IPS DF 4.7 (cell line): ENCODE results near the gene BRI3BP.
"Not testable (repeated sequence)": the region's sequence is repeated elsewhere in the genome, so short reads cannot be mapped to it uniquely, and the experiment has no call there.

ENCODE experiments used
- DNase-seq: peaks from one replicate; pipeline ENCODE4 v3.0.0-alpha.2; 2013; ENCODE audit warnings: low spot score; ENCODE audit errors: extremely low read depth

BRI3BP gene

DNA sequence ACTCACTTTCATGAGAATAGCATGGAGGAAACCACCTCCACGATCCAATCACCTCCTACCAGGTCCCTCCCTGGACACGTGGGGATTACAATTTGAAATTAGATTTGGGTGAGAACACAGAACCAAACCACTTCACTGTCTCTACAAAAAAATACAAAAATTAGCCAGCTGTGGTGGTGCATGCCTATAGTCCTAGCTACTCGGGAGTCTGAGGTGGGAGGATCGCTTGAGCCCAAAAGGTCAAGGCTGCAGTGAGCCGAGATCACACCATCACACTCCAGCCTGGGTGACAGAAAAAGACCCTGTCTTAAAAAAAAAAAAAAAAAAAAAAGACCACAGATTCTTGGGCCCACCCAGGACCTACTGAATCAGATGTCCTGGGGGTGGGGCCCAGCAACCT lies 28.3 kb downstream of the BRI3BP start:
- no peak for DNase-seq

DNA sequence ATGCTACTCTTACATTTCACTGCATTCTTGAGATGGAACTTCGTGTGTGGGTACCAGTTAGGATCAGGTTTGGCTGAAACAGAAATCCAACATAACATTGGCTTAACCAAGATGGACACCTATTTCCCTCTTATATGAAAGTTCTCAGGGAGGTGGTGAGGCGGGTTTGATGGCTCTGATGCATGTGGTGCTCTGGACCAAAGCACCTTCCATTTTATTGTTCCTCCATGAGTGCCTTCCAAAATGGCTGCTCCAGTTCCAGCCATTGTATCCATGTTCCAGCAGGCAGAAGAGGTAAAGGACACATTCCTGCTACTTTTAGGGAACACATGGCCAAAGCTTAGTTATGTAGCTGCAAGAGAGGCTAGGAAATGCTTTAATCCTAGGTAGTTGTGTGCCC lies 29.6 kb downstream of the BRI3BP start:
- DNase-seq, result no peak

DNA sequence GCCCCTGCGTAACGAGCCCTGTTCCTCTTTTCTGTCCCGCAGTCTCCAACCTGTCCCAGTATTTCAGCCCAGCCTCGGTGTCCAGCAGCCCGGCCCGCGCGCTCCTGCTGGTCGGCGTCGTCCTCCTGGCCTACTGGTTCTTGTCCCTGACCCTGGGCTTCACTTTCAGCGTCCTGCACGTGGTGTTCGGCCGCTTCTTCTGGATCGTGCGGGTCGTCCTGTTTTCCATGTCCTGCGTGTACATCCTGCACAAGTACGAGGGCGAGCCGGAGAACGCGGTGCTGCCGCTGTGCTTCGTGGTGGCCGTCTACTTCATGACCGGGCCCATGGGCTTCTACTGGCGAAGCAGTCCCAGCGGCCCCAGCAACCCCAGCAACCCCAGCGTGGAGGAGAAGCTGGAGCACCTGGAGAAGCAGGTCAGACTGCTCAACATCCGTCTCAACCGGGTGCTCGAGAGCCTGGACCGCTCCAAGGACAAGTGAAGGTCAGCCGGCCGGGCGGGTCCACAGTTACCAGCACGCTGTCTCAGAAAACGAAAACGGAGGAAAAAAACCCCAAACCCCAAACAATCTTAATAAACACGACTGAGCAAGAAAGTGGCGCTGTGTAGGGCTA lies 31.6 kb downstream of the BRI3BP start:
- DNase-seq, result no peak

DNA sequence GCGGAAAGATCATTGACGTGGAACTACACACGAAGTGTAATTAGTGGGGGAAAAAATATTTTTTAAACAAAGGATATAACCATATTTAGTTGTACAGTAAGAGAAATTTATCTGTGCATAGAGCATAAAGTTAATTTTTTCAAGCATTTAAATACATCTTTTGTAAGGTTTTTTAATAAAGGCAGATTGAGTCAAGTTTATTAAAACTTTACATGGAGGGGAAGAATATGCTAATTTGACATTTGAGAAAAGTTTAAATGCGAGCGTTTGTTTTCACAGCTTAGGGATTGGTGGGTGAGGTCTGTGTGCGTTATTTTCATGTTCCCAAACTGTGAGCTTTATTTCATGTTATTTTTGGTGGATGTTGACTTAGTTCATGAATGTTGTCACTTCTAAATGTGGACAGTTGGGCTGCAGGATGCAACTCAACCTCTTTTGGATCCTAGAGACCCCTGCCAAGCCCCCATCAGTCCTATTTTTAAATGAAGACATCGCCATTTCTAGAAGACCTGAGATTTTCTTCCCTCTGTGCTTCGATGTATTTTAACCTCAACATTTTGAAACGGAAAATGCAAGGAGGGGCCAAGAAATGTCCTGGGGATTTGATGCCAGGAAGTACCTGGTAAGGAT lies 32.3 kb downstream of the BRI3BP start:
- no peak for DNase-seq

DNA sequence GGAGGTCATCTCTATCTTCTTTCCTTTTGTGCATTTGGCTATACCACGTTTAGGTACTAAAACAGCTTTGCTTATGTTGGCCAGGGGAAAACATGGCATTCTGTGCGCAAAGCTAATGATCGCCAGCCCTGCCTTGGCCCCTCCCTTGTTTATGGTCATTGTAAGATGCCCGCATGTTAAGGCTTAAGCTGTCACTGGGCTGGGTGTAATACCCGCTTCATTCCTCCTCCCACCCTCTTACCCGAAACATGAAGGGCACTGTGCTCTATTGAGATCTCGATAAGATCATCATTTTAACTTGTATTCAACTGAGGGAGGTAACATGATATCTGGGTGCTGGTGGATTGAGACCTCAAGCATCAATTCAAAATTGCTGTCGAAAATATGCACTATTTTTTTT lies 34.7 kb downstream of the BRI3BP start:
- DNase-seq, result no peak

DNA sequence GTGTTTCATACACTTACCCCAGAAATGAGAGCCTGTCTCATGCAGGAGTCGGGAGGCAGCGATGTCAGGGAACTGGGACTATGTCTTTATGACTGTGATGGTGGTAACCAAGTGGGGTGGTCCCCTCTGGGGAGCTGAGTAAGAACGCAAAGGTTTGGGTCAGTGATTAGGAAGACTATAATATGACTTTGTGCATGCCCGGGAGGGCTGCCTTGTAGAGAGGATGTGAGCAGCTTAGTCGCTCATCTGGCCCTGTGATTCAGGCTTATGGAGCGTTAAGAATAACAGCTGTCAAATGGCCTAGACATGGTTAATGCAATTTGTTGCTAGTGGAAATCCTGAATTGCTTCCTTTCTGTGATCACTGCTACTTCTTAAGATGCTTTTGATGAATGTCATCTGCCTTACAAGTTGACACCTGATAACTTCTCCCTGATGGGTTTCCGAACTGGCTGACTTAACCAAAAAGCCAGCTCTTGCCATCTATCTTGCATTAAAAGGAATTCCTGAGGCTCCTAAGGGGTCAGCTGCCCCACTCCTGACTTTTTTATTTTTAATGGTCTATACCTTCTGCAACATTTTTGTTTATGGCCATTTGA lies 36.4 kb downstream of the BRI3BP start:
- DNase-seq, result no peak

DNA sequence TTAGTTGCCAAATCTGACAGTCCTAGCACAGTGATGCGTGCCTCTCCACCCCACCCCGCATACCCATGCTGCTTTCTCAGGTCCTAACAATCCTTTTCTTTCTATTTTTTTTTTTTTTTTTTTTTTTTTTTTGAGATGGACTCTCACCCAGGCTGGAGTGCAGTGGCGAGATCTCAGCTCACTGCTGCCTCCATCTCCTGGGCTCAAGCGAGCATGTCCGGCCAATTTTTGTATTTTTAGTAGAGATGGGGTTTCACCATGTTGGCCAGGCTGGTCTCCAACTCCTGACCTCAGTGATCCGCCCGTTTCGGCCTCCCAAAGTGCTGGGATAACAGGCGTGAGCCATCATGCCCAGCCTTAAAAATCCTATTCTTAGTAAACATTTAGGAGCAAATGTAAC lies 38.0 kb downstream of the BRI3BP start:
- DNase-seq, result not testable (repeated sequence)

DNA sequence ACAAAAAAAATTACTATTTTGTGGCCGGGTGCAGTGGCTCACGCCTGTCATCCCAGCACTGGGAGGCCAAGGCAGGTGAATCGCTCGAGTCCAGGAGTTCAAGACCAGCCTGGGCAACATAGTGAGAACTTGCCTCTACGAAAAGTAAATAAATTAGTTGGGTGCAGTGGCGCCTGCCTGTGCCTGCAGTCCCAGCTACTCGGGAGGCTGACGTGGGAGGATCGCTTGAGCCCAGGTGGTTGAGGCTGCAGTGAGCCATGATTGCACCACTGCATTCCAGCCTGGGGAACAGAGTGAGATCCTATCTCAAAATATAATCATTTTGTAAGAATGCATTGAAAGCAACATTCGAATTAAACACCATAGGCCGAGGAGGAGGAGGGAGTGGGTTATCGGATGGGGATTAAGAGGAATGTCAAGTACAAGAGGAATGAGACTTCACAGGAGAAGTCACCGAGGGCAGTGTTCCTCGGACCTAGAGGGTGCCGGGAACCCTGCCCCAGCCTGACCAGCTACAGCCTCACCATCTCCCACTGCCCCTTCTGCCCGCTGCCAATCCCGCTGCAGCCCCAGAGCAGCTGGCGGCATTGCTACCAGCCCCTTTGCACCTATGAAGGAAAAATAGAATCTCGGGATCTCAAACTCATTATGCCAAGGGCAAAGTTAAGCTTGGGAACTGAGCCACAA lies 39.2 kb downstream of the BRI3BP start:
- no peak for DNase-seq

DNA sequence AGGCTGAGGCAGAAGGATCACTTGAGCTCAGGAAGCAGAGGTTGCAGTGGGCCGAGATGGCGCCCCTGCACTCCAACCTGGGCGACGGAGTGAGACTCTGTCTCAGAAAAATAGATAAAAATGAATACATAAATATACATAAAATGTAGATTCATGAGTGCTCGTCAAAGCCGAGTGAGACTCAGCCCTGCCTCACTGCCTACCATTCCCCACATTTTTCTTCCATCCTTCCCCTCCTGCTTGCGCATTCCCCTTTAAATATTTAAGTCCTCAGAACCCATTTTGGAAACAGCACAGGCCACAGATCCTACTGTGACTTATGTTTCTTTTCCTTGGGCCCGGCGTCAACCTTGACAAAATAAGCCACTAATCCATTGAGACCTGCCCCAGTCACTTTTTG lies 39.8 kb downstream of the BRI3BP start:
- DNase-seq, result no peak

DNA sequence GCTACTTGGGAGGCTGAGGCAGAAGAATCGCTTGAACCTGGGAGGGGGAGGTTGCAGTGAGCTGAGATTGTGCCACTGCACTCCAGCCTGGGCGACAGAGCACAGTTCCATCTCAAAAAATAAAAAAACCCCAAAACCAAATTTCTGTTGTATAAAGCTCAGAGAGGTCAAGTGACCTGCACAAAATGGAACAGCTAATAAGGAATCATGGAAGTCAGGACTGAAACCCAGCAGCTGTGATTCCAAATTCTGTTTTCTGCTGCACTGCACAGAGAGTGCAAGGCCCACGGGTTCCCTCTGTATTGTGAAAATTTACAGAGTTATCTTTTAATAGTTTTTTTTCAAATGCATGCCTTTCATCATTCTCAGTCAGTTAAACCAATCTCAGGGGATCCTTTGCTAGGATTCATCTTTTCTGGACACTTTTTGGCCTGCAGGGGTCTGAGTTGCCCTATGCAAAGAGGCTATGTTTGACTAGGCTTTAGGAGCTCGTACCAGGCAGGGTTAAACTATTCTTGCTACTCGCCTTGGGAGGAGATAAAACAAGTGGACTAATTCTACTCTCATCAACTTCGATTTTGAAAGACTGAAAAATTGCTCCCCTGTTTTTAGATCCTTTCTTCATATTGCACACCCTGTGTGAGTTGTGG lies 45.7 kb downstream of the BRI3BP start:
- no peak for DNase-seq

DNA sequence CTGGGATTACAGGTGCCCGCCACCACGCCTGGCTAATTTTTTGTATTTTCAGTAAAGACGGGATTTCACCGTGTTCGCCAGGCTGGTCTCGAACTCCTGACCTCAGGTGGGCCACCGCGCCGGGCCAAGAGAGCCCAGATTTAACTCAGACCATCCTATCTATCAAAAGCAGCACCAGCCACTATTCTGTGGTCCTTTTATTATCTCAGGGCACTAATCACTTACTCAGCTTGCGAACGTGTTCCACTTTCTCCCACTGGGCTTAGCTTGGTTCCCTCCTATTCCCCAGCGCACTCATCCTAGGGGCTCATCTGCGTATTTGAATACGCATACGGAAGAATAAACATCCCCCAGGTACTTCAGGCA lies 55.6 kb downstream of the BRI3BP start:
- no peak for DNase-seq

DNA sequence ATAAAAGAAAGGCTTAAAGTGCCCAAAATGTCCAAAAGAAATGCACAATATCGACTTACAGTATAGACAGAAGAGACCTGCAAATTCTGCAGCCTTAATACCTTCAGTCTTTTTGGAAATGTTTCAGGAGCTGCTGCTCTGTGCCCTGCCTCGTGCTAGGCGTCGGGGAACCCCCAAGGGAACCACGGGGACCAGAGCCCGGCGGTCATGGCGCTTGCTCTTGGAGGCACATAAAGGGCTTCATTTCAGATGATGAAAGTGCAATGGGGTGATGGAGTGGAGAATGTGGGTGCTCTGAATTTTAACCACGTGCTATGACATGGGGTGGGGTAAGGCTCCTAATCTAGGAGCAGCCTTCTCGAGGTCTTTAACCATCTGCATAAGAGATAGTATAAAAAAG lies 57.0 kb downstream of the BRI3BP start:
- DNase-seq, result no peak

DNA sequence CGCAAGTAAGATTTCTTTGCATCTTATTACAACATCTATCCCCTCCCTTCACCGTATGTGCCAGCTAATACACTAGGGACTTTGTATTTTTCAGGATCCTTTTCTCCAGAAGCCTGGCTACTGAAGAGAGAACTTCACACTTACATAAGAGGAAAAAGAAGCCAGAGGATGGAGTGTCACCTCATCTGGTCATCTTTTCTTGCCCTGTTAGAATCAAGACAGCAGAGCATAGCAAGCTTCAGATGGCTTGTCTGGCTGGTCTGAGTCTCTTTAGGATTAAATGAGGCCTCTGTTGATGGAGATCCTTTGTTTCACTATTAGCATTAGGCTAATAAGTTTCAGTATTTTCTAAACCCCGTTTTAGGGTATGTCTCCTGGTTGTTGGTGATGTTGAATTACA lies 57.4 kb downstream of the BRI3BP start:
- no peak for DNase-seq

DNA sequence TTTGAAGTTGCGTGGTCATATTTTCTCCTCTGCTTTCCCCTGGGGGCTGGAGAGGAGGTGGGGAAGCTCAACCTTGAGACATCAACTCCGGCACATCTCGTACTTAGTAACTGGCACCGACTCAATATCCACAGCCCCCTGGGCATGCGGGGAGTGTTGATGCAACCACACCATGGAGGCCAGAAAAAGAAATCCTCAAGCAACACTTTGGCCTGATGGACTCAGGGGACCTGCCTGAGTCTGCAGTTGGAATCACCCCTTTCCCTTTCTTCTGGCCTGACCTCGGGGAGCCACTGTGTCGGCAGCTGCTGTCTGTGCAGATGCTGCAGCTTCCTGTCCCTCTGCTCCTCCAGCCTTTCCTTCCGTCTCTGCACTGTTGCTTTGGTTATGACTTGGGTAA lies 60.4 kb downstream of the BRI3BP start:
- DNase-seq, result no peak

DNA sequence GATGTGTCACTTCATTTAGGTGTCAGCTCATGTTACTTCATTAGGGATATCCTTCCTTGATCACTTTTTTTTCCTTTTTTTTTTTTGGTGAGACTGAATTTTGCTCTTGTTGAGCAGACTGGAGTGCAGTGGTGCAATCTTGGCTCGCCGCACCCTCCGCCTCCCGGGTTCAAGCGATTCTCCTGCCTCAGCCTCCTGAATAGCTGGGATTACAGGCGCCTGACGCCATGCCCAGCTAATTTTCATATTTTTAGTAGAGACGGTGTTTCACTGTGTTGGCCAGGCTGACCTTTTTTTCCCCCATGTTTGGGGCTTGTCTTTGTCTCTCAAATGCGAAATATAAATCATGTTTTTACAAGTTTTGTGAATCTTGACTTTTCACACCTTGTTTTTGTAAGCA lies 62.1 kb downstream of the BRI3BP start:
- DNase-seq, result no peak

DNA sequence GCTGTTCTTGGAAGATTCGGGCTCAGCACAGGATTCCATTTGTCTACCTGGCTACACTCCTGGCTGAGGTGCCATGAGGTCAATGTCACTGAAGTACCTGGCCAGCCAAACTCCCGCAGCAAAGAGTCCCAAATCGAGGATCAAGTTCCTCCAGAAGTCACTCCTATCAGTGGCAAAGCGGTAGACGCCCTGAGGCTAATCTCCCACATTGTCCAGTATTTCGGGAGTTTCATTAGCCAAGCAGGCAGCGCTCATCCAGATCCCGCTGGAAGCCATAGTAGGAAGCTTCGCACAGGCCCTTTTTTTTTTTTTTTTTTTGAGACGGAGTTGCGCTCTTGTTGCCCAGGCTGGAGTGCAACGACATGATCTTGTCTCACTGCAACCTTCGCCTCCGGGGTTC lies 62.9 kb downstream of the BRI3BP start:
- DNase-seq, result no peak

DNA sequence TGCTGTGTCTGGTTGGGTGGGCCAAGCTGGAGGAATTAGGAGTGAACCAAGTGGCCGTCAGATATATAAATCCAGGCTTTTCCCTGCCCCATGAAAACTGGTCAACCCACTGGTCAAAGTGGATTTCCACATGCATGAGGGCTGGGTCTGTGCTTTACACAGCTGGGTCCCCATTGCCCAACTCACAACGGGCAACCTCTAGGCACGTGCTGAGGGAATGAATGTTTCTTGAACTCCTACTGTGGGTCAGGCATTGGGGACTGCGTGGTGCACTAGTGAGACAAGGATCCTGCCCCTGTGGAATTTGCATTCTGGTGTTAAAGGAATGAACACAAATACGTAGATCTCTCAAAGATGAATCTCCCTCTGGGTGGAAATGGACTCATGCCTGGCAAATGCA lies 64.3 kb downstream of the BRI3BP start:
- DNase-seq, result no peak

DNA sequence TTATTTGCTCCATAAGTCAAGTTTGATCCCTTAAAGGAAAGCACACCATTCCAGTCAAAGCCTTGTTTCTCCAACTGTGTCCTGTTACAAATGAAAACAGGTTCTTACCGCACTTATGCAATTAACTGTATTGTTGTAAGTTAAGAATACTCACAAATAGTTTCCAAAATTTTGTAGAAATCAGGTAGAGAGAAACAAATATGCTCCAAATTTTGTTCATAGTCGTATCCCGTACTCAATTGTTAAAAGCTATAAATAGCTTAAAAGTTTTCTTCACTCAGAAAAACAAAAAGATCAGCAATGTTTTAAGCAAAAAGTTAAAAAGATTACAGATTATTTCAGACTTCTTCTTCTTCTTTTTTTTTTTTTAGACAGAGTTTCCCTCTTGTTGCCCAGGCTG lies 67.8 kb downstream of the BRI3BP start:
- no peak for DNase-seq

DNA sequence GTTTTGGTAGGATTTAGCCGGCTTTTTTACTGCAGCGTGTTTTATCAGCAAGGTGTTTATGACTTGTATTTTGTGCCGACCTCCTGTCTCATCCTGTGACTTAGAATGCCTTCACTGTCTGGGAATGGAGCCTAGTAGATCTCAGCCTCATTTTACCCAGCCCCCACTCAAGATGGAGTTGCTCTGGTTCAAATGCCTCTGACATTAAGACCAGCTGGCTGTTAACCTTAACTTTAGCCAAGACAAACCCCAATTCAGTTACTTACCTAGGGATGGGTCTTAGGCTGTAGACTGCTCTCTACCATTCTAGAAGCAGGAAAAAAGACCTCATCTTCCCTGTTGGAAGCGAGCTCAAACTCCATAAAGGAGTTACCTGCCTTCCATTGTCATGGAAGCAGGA lies 70.1 kb downstream of the BRI3BP start:
- DNase-seq, result not testable (repeated sequence)

DNA sequence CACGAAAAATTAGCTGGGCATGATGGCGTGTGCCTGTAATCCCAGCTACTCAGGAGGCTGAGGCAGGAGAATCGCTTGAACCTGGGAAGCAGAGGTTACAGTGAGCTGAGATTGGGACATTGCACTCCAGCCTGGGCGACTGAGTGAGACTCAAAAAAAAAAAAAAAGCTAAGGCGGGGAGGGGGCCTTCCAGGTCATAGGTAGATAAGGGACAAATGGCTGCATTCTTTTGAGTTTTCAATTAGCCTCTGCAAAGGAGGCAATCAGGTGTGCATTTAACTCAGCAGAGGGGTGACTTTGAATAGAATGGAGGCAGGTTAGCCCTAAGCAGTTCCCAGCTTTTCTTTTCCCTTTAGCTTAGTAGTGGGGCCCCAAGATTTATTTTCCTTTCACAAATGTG lies 71.0 kb downstream of the BRI3BP start:
- DNase-seq, result no peak

DNA sequence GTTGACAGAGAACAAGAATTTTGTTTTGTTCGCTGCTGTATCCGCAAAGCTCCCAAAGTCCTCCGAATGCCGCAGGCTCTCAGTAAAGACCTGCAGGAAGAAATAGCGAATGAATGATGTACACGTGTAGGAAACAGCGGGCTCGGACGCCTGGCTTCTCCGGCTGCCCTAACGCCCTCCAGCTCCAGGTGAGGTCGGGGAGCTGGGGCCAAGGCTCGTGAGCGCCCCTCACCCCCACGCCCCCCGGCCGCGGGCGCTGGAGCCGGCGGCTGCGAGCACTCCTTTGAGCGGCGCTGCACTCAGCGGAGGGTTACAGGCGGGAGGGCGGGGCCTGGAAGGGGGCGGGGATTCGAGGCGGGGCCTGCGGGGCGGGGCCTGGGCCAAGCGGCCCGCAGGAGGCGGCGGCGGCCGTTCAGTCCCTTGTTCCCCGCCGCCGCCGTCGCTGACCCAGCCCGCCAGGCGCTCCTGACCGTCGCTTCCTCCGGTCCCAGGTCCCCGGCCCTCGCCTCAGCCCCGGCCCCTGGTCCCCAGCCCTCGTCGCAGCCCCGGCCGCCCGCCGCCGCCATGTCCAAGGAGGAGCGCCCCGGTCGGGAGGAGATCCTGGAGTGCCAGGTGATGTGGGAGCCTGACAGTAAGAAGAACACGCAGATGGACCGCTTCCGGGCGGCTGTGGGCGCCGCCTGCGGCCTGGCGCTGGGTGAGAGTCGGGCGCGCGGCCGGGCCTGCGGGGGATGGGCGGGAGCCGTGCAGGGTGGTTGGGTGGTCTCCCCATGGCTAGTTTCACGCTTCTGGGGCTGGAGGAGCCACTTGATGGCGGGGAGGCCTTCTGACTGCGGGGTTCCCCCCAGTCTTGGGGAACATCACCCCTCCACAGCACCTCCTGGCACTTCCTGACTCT lies 71.8 kb downstream of the BRI3BP start, which contains the start of gene AACS:
Gene AACS (plus strand): TSS at position 415 of the 898 bp plus-strand sequence. CDS start 150 bp downstream, at position 565.
- DNase-seq, result no peak
